GM23338 (cell line): ENCODE data around the gene MRPS26. TPM values are rescaled to one million over a fixed set of nuclear protein-coding genes. Genes with fewer than 3 reads are reported as not detected.

Experiments
- ATAC-seq: fragments of 200-7000 bp; cut with Tn5 transposase; 3 replicates; pipeline ENCODE4 v1.9.1; 2020
- DNase-seq: peaks from one replicate; pipeline ENCODE4 v3.0.0-alpha.2; 2015; ENCODE audit warnings: low spot score
- H2AFZ ChIP-seq: fragments of 200-600 bp; sonication (generic); 2 replicates; pipeline ENCODE4 v1.8.0; 2016; ENCODE audit warnings: antibody characterized with exemption, mild to moderate bottlenecking, moderate library complexity
- H3F3A ChIP-seq: fragments of 200-600 bp; sonication (generic); replicated peaks from 2 replicates; pipeline ENCODE4 v1.8.0; 2017; ENCODE audit warnings: antibody characterized with exemption, mixed run types, low read depth
- H3K27ac ChIP-seq: fragments of 200-600 bp; sonication (generic); 2 replicates; pipeline ENCODE4 v1.6.1; 2016; ENCODE audit warnings: low read depth
- H3K27me3 ChIP-seq: fragments of 200-600 bp; sonication (generic); 2 replicates; pipeline ENCODE4 v1.8.0; 2016; ENCODE audit warnings: mild to moderate bottlenecking, mixed run types, moderate library complexity; ENCODE audit not compliant: insufficient read depth
- H3K36me3 ChIP-seq: fragments of 200-600 bp; sonication (generic); 2 replicates; pipeline ENCODE4 v1.8.0; 2016; ENCODE audit warnings: mild to moderate bottlenecking; ENCODE audit not compliant: insufficient read depth
- H3K4me1 ChIP-seq: fragments of 200-600 bp; sonication (generic); 2 replicates; pipeline ENCODE4 v1.8.0; 2016; ENCODE audit warnings: mild to moderate bottlenecking, moderate library complexity; ENCODE audit not compliant: insufficient read depth
- H3K4me2 ChIP-seq: fragments of 200-600 bp; sonication (generic); 2 replicates; pipeline ENCODE4 v1.7.1; 2017; ENCODE audit warnings: mixed run types
- H3K4me3 ChIP-seq: fragments of 200-600 bp; sonication (generic); 2 replicates; pipeline ENCODE4 v1.6.1; 2016; ENCODE audit warnings: mixed run types
- H3K79me2 ChIP-seq: fragments of 200-600 bp; sonication (generic); replicated peaks from 2 replicates; pipeline ENCODE4 v1.8.0; 2017; ENCODE audit warnings: mild to moderate bottlenecking; ENCODE audit not compliant: insufficient read depth
- H3K9me2 ChIP-seq: fragments of 200-600 bp; sonication (generic); 2 replicates; pipeline ENCODE4 v1.8.0; 2017; ENCODE audit not compliant: insufficient read depth
- H4K20me1 ChIP-seq: fragments of 200-600 bp; sonication (generic); replicated peaks from 2 replicates; pipeline ENCODE4 v1.8.0; 2017; ENCODE audit warnings: mild to moderate bottlenecking; ENCODE audit not compliant: insufficient read depth
- H3K27ac Mint-ChIP-seq: 2 replicates; pipeline ENCODE4 v1.8.0; 2020; ENCODE audit warnings: inconsistent platforms, mild to moderate bottlenecking, moderate library complexity, mixed read lengths
- H3K27me3 Mint-ChIP-seq: 3 replicates; pipeline ENCODE4 v1.8.0; 2022; ENCODE audit warnings: low read depth, mild to moderate bottlenecking, moderate library complexity, mixed read lengths, inconsistent platforms; ENCODE audit not compliant: insufficient read depth, poor library complexity
- H3K36me3 Mint-ChIP-seq: 3 replicates; pipeline ENCODE4 v1.8.0; 2021; ENCODE audit warnings: low read depth, mild to moderate bottlenecking, inconsistent platforms, moderate library complexity, mixed read lengths
- H3K4me1 Mint-ChIP-seq: 3 replicates; pipeline ENCODE4 v1.8.0; 2020; ENCODE audit warnings: mild to moderate bottlenecking, inconsistent platforms, mixed read lengths
- H3K4me3 Mint-ChIP-seq: 3 replicates; pipeline ENCODE4 v1.8.0; 2021; ENCODE audit warnings: moderate library complexity, mild to moderate bottlenecking, inconsistent platforms, mixed read lengths
- H3K9me3 Mint-ChIP-seq: 3 replicates; pipeline ENCODE4 v1.8.0; 2020; ENCODE audit warnings: moderate library complexity, mild to moderate bottlenecking, inconsistent platforms, mixed read lengths
- CREB1 ChIP-seq: fragments of 250-450 bp; sonication (Bioruptor Pico); IDR thresholded peaks from 2 replicates; pipeline ENCODE4 v1.5.0; 2020; ENCODE audit warnings: low read depth, mild to moderate bottlenecking, moderate library complexity
- ETS1 ChIP-seq: IDR thresholded peaks from 2 replicates; pipeline ENCODE4 v1.6.1; 2016; ENCODE audit warnings: antibody characterized with exemption
- EZH2 ChIP-seq: fragments of 200-600 bp; sonication (generic); IDR thresholded peaks from one replicate; pipeline ENCODE4 v1.8.0; 2017; ENCODE audit warnings: antibody characterized with exemption, mild to moderate bottlenecking, low read depth; ENCODE audit not compliant: unreplicated experiment
- EZH2phosphoT487 ChIP-seq: fragments of 200-600 bp; sonication (generic); IDR thresholded peaks from one replicate; pipeline ENCODE4 v1.8.1; 2018; ENCODE audit warnings: antibody characterized with exemption; ENCODE audit not compliant: unreplicated experiment
- JUNB ChIP-seq: IDR thresholded peaks from one replicate; pipeline ENCODE4 v1.6.1; 2016; ENCODE audit warnings: antibody characterized with exemption; ENCODE audit not compliant: unreplicated experiment
- NANOG ChIP-seq: IDR thresholded peaks from 2 replicates; pipeline ENCODE4 v1.6.1; 2016; ENCODE audit warnings: antibody characterized with exemption, borderline replicate concordance
- REST ChIP-seq: IDR thresholded peaks from one replicate; pipeline ENCODE4 v1.6.1; 2018; ENCODE audit warnings: antibody characterized with exemption; ENCODE audit not compliant: unreplicated experiment
- STAT1 ChIP-seq: IDR thresholded peaks from one replicate; pipeline ENCODE4 v1.6.1; 2016; ENCODE audit warnings: antibody characterized with exemption; ENCODE audit not compliant: unreplicated experiment
- ZNF114 ChIP-seq: fragments of 250-450 bp; sonication (Bioruptor Pico); IDR thresholded peaks from 2 replicates; pipeline ENCODE4 v1.5.0; 2020; ENCODE audit warnings: mild to moderate bottlenecking, moderate library complexity
- ZNF331 ChIP-seq: fragments of 250-450 bp; sonication (Bioruptor Pico); IDR thresholded peaks from 2 replicates; pipeline ENCODE4 v1.5.0; 2020; ENCODE audit warnings: low read depth, mild to moderate bottlenecking, moderate library complexity
- polyA plus RNA-seq: library from polyadenylated mRNA; unstranded; fragments of >200 nt; fragmentation: Nextera tagmentation; extraction: Ambion mirVana; gene quantifications from 2 replicates; pipeline ENCODE4 v1.2.1, GENCODE V29; 2016
- total RNA-seq: library from RNA; depleted of rRNA; stranded (reverse); fragments of >200 nt; shearing (Covaris generic); gene quantifications from 2 replicates; pipeline ENCODE4 v1.2.3, GENCODE V29; 2014
- TF ChIP-seq, protein P1 (sequence below): fragments of 250-450 bp; sonication (Bioruptor Pico); IDR thresholded peaks from 2 replicates; pipeline ENCODE4 v1.5.0; 2020; ENCODE audit warnings: mild to moderate bottlenecking, moderate library complexity

Gene MRPS26
- total and polyA plus RNA-seq, 2 experiments from 2014 or later: 105 to 154 TPM

DNA sequence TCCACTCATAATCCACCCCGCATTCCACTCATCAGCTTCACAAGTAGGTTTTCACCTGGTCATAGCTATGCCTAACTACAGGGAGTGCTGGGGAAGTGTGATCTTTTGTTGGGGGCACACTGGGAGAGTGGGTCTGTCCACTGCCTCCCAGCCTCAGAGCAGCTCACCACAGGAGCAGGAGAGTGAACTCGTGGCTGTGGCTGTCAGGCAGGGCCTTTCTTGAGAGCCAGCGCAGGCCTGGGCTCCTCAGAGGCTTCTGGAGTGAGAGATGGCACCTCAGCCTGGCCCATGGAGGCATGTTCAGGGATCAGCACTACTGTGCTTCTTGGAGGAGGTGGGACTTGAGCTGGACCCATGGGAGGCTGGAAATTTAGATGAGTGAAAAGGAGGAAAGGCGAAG is 6.4 kb upstream of the MRPS26 start:
- H2AFZ ChIP-seq: no peak overlapping the region
- peaks cover 17% of the 10 kb centered on the region for H3K4me1 ChIP-seq
- H3K27me3 ChIP-seq: no peaks in the 10 kb centered on the region
- TF ChIP-seq CREB1 (no peak), STAT1 (no peak), JUNB (no peak), EZH2phosphoT487 (no peak), ZNF331 (CRISPR knock-in tag) (no peak), REST (no peak), EZH2 (no peak), ZNF114 (CRISPR knock-in tag) (no peak), NANOG (no peak), ETS1 (no peak)
- TF ChIP-seq, protein P1, sequence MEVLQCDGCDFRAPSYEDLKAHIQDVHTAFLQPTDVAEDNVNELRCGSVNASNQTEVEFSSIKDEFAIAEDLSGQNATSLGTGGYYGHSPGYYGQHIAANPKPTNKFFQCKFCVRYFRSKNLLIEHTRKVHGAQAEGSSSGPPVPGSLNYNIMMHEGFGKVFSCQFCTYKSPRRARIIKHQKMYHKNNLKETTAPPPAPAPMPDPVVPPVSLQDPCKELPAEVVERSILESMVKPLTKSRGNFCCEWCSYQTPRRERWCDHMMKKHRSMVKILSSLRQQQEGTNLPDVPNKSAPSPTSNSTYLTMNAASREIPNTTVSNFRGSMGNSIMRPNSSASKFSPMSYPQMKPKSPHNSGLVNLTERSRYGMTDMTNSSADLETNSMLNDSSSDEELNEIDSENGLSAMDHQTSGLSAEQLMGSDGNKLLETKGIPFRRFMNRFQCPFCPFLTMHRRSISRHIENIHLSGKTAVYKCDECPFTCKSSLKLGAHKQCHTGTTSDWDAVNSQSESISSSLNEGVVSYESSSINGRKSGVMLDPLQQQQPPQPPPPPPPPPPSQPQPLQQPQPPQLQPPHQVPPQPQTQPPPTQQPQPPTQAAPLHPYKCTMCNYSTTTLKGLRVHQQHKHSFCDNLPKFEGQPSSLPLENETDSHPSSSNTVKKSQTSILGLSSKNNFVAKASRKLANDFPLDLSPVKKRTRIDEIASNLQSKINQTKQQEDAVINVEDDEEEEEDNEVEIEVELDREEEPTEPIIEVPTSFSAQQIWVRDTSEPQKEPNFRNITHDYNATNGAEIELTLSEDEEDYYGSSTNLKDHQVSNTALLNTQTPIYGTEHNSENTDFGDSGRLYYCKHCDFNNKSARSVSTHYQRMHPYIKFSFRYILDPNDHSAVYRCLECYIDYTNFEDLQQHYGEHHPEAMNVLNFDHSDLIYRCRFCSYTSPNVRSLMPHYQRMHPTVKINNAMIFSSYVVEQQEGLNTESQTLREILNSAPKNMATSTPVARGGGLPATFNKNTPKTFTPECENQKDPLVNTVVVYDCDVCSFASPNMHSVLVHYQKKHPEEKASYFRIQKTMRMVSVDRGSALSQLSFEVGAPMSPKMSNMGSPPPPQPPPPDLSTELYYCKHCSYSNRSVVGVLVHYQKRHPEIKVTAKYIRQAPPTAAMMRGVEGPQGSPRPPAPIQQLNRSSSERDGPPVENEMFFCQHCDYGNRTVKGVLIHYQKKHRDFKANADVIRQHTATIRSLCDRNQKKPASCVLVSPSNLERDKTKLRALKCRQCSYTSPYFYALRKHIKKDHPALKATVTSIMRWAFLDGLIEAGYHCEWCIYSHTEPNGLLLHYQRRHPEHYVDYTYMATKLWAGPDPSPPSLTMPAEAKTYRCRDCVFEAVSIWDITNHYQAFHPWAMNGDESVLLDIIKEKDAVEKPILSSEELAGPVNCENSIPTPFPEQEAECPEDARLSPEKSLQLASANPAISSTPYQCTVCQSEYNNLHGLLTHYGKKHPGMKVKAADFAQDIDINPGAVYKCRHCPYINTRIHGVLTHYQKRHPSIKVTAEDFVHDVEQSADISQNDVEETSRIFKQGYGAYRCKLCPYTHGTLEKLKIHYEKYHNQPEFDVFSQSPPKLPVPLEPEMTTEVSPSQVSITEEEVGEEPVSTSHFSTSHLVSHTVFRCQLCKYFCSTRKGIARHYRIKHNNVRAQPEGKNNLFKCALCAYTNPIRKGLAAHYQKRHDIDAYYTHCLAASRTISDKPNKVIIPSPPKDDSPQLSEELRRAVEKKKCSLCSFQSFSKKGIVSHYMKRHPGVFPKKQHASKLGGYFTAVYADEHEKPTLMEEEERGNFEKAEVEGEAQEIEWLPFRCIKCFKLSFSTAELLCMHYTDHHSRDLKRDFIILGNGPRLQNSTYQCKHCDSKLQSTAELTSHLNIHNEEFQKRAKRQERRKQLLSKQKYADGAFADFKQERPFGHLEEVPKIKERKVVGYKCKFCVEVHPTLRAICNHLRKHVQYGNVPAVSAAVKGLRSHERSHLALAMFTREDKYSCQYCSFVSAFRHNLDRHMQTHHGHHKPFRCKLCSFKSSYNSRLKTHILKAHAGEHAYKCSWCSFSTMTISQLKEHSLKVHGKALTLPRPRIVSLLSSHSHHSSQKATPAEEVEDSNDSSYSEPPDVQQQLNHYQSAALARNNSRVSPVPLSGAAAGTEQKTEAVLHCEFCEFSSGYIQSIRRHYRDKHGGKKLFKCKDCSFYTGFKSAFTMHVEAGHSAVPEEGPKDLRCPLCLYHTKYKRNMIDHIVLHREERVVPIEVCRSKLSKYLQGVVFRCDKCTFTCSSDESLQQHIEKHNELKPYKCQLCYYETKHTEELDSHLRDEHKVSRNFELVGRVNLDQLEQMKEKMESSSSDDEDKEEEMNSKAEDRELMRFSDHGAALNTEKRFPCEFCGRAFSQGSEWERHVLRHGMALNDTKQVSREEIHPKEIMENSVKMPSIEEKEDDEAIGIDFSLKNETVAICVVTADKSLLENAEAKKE (CRISPR knock-in tag): no peak
- no peaks in the 10 kb centered on the region for H3F3A ChIP-seq
- Mint-ChIP-seq H3K4me1 (peaks cover 14% of the 10 kb centered on the region), H3K27ac (no peak overlapping the region), H3K36me3 (peaks cover 51% of the 10 kb centered on the region), H3K27me3 (peaks cover 16% of the 10 kb centered on the region), H3K4me3 (no peak overlapping the region), H3K9me3 (no peaks in the 10 kb centered on the region; the same call in 2 of the 3 replicates)
- H3K36me3 ChIP-seq: peaks cover 3% of the 10 kb centered on the region; the same call in 1 of the 2 replicates
- 0 out of 2 replicates have a peak, but pooled peaks cover 3% of the 10 kb centered on the region for H4K20me1 ChIP-seq
- DNase-seq (no peak), ATAC-seq (no peak)
- H3K9me2 ChIP-seq: peaks cover 4% of the 10 kb centered on the region; the same call in 1 of the 2 replicates
- H3K4me3 ChIP-seq: no peak overlapping the region
- H3K4me2 ChIP-seq: no peak overlapping the region
- H3K27ac ChIP-seq: no peak overlapping the region
- no peaks in the 10 kb centered on the region for H3K79me2 ChIP-seq
